Endothelial cell of coronary artery (primary cell): ENCODE measurements around the gene COPA. TPM values are rescaled to one million over a fixed set of nuclear protein-coding genes. Genes with fewer than 3 reads are reported as not detected.

Experiments used
- total RNA-seq: library from RNA; depleted of rRNA; stranded (reverse); fragments of >200 nt; gene quantifications from 2 replicates; pipeline ENCODE4 v1.2.3, GENCODE V29; 2014

Gene COPA
- total RNA-seq = 295 and 307 TPM in 2 replicates

DNA sequence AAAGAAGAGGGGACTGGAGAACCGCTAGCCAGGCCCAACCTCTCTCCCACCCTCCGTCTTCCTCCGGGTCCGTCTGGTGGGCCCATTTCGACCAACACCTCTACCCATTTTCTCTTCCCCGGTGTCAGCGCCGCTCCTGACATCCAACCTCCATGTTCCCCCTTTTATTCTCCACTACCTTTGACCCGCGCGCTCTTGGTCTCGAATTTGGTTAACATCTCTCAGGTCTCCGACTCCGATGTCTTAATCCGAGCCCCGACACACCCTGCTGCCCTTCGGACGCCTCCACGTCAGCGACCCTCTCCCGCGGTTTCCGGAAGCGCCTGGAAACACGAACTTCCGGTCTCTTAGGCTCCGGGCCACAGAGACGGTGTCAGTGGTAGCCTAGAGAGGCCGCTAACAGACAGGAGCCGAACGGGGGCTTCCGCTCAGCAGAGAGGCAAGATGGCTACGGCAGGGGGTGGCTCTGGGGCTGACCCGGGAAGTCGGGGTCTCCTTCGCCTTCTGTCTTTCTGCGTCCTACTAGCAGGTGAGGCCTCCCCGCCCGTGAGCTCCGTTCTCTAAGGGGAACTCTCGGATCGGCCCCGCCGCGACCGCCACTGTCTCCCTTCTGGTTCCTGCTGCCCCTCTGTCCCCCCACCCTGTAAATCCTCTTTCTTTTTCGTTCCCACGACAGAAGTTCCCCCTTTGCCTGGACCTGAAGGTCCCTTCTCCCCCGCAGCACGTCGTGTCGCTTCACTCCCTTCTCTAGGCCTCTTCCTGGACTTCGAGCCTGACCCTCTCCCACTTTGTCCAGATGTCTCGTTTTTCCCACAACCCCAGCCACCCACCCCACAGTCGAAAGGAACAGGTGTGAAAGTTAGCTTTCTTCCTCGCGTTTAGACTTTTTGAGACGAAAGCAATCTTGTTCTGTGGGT lies at the start of gene COPA, which contains the start of gene NCSTN:
Gene COPA (minus strand): TSS at position 298 of the 917 bp plus-strand sequence. CDS start 80 bp downstream, at position 218.
Gene NCSTN (plus strand): TSS at position 431 of the 917 bp plus-strand sequence. CDS start 14 bp downstream, at position 445.

DNA sequence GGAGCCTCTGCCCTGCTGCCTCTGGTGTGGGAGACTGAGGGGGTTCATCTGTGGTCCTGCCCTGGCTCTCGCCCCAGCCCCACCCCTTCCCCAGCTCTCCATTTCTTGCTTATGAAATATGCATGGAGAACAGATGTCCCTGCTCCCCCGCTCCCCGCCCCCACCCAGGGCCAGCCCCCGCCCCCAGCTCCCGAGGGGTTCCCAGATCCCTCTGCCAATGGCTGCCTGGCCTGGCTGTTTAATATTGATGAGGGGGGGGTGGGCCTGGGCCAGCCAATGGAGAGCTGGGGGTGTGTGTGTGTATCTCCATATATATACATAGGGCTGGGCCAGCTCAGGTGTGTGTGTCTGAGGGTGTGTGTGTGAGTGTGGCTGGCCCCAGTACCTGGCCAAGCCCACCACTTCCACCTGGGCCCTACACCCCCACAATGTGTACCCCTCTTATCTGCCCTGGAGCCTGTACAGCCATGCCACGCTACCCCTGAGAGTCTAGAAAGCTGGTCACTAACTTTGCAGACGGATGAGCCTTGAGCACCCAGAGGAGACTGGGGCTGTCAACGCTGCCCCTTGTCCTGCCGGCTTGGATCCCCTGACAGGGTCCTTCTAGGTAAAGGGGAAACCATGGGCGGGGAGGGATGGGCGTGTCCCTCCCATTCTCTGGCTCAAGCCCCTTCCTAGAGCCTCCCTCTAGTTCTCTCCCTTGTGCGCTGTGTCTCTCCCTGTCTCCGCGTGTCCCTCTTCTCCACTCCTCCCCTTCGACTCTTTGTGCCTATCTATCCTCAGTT lies 23.9 kb upstream of the COPA start, which contains the start of gene NHLH1:
Gene NHLH1 (plus strand): TSS at position 341 of the 785 bp plus-strand sequence. CDS start 3,661 bp downstream, outside the sequence.

GRCh38 chr1:160284782-160285344 lies 58.2 kb downstream of the COPA start, which contains the start of gene PEX19:
PEX19 (minus strand) TSS chr1:160285133; CDS start chr1:160285124, 9 bp downstream.

DNA sequence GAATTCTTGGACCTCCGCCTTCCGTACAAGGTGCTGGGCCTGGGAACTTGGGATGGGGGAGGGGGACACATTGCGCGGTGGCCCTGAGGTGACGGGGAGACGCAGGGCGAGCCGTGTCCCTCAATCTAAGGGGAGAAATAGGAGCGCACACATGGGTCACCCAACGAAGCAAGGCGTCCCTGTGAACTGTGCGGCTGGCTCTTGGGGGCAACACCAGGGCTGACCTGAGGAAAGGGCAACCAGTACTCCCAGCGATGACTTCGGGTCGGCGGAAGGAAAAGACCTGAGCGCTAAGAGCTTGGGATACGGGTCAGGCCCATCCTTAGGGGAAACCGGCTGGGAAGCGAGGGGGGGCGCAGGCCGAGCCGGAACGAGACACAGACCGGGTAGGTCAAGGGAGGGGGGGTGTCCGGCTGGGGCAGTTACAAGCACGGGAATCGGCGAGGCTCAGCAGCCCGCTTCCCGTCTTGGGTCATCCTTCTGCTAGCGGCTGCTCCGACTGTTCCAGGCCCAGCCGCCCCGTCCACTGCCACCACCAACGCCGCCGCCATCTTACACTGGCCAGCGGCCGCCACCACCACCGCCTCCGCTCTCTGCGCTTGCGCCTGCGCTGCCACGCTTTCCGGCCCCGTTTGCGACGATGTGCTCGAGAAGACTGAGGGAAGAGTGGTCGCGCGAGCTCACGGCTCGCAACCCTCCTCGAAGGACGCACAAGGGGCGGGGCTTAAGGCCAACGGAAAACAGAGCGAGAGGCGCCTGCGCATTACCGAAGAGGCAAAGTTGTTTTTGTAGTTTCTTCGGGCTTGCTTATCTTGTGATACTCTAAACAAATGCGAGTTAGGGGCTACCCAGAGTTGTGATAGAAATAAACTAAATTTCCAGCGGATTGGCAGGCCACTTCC lies 80.9 kb downstream of the COPA start, which contains the start of gene DCAF8:
Gene DCAF8 (minus strand): TSS at position 657 of the 902 bp plus-strand sequence. CDS start 18,541 bp downstream, outside the sequence.

Other genes starting within 250 kb of the COPA start
- 7.2 and 14.9 TPM in 2 replicates for gene IGSF8, start 244.6 kb downstream of the COPA start, total RNA-seq
- gene ATP1A2, start 227.5 kb downstream of the COPA start, total RNA-seq = under 0.01 TPM in 1 of 2 replicates, not detected in the other
- not detected in 2 replicates for gene ATP1A4, start 191.6 kb downstream of the COPA start, total RNA-seq
- 0.18 TPM in 1 of 2 replicates, not detected in the other for gene CASQ1, start 152.7 kb downstream of the COPA start, total RNA-seq
- gene PEA15, start 137.9 kb downstream of the COPA start, total RNA-seq = 73.2 and 113 TPM in 2 replicates
- gene DCAF8, start 80.7 kb downstream of the COPA start, total RNA-seq = 66.8 and 80.9 TPM in 2 replicates
- gene PEX19, start 58.1 kb downstream of the COPA start, total RNA-seq = 20.0 and 21.6 TPM in 2 replicates
- 54.8 and 91.4 TPM in 2 replicates for gene NCSTN, start 133 bp upstream of the COPA start, total RNA-seq
- under 0.01 TPM in 1 of 2 replicates, not detected in the other for gene NHLH1, start 23.8 kb upstream of the COPA start, total RNA-seq
- gene VANGL2, start 57.3 kb upstream of the COPA start, total RNA-seq = not detected in 2 replicates
- gene SLAMF6, start 180.0 kb upstream of the COPA start, total RNA-seq = not detected in 2 replicates
- not detected in 2 replicates for gene CD84, start 236.2 kb upstream of the COPA start, total RNA-seq